B cell (primary cell): ENCODE results near the gene SHISA8. TPM values are rescaled to one million over a fixed set of nuclear protein-coding genes. Genes with fewer than 3 reads are reported as not detected.

ENCODE experiments used
- ATAC-seq: fragments of 200-7000 bp; cut with Tn5 transposase; one replicate; pipeline ENCODE4 v1.10.0; 2021; ENCODE audit warnings: low read depth, mild to moderate bottlenecking, moderate number of reproducible peaks, moderate library complexity
- CTCF ChIA-PET: fragments of 350-600 bp; sonication (Branson Sonifier 250); formaldehyde crosslinking; loops from one replicate; lab custom pipeline; 2021; ENCODE audit warnings: antibody characterized with exemption, inconsistent platforms; lab: Charles Lee
- POLR2A ChIA-PET: fragments of 350-600 bp; sonication (Branson Sonifier 250); formaldehyde crosslinking; loops from one replicate; lab custom pipeline; 2021; ENCODE audit warnings: antibody characterized with exemption; lab: Charles Lee
- DNase-seq: peaks from one replicate; pipeline ENCODE4 v3.0.0; 2013
- H2AFZ ChIP-seq: 2 replicates; pipeline ENCODE4 v1.6.1; 2012; ENCODE audit warnings: mild to moderate bottlenecking, low read depth, low read length; ENCODE audit not compliant: insufficient read depth, poor library complexity, severe bottlenecking
- H3K27ac ChIP-seq, 2 donors: 1 replicate in 1 of 2; 2 replicates in 1 of 2; pipeline ENCODE4 v1.5.1; 2012 to 2013; ENCODE audit warnings: low read length in 2 of 2, mild to moderate bottlenecking in 2 of 2, moderate library complexity in 1 of 2
- H3K27me3 ChIP-seq, 4 experiments: fragments of 200-600 bp in 1 of 4; sonication (generic) in 1 of 4; replicated peaks in 1 of 4; 1 replicate in 2 of 4; 2 replicates in 2 of 4; pipeline versions ENCODE4 v1.6.1 to v1.7.0; 2013 to 2016; ENCODE audit warnings: low read length in 3 of 4, mild to moderate bottlenecking in 2 of 4, mixed read lengths in 1 of 4, moderate library complexity in 1 of 4; ENCODE audit not compliant: insufficient read depth in 4 of 4, control insufficient read depth in 3 of 4; ENCODE audit errors: control extremely low read depth in 1 of 4
- H3K36me3 ChIP-seq, 2 experiments: replicated peaks in 1 of 2; 1 replicate in 1 of 2; 2 replicates in 1 of 2; pipeline versions ENCODE4 v1.6.1 to v1.7.1; 2013; ENCODE audit warnings: low read length in 1 of 2; ENCODE audit not compliant: insufficient read depth in 2 of 2, control insufficient read depth in 1 of 2; ENCODE audit errors: control extremely low read depth in 1 of 2, extremely low read depth in 1 of 2
- H3K4me1 ChIP-seq, 2 donors: fragments of 200-600 bp in 1 of 2; sonication (generic) in 1 of 2; 1 replicate in 1 of 2; 2 replicates in 1 of 2; pipeline versions ENCODE4 v1.5.1 to v1.6.1; 2013 to 2017; ENCODE audit warnings: low read length in 2 of 2; ENCODE audit not compliant: control insufficient read depth in 2 of 2, insufficient read depth in 2 of 2
- H3K4me2 ChIP-seq: replicated peaks from 2 replicates; pipeline ENCODE3; 2012; ENCODE audit warnings: mild to moderate bottlenecking, low read depth, low read length; ENCODE audit not compliant: poor library complexity, severe bottlenecking
- H3K4me3 ChIP-seq, 5 experiments: fragments of 200-600 bp in 1 of 5; sonication (generic) in 1 of 5; 1 replicate in 3 of 5; 2 replicates in 2 of 5; pipeline versions ENCODE4 v1.5.1 to v1.7.0; 2011 to 2016; ENCODE audit warnings: low read length in 4 of 5, mild to moderate bottlenecking in 4 of 5, low read depth in 2 of 5, control low read depth in 1 of 5, moderate library complexity in 1 of 5; ENCODE audit not compliant: insufficient read depth in 1 of 5; ENCODE audit errors: control extremely low read depth in 1 of 5, extremely low read depth in 1 of 5
- H3K79me2 ChIP-seq: fragments of 200-600 bp; sonication (generic); one replicate; pipeline ENCODE4 v1.6.0; 2016; ENCODE audit warnings: low read length; ENCODE audit not compliant: control insufficient read depth, insufficient read depth
- H3K9ac ChIP-seq: fragments of 200-600 bp; sonication (generic); 2 replicates; pipeline ENCODE4 v1.6.1; 2017; ENCODE audit warnings: mild to moderate bottlenecking, low read length, moderate library complexity
- H3K9me3 ChIP-seq, 3 donors: one replicate each; pipeline versions ENCODE4 v1.6.1 to v1.7.1; 2013; ENCODE audit warnings: low read length in 2 of 3; ENCODE audit not compliant: control insufficient read depth in 2 of 3, insufficient read depth in 1 of 3; ENCODE audit errors: control extremely low read depth in 1 of 3
- H4K20me1 ChIP-seq: 2 replicates; pipeline ENCODE4 v1.6.0; 2012; ENCODE audit warnings: mild to moderate bottlenecking, low read length; ENCODE audit not compliant: insufficient read depth, control insufficient read depth, poor library complexity, severe bottlenecking
- H3K27ac Mint-ChIP-seq: one replicate; pipeline ENCODE4 v1.8.0; 2021; ENCODE audit warnings: mixed read lengths
- H3K27me3 Mint-ChIP-seq: one replicate; pipeline ENCODE4 v1.8.0; 2021; ENCODE audit warnings: mixed read lengths
- H3K4me1 Mint-ChIP-seq: one replicate; pipeline ENCODE4 v1.8.0; 2021; ENCODE audit warnings: mixed read lengths
- H3K4me3 Mint-ChIP-seq: one replicate; pipeline ENCODE4 v1.8.0; 2021; ENCODE audit warnings: mixed read lengths
- H3K9me3 Mint-ChIP-seq: one replicate; pipeline ENCODE4 v1.8.0; 2022; ENCODE audit warnings: mixed read lengths; ENCODE audit not compliant: insufficient read depth
- CTCF ChIP-seq: fragments of 200-600 bp; IDR thresholded peaks from one replicate; pipeline ENCODE4 v1.8.0; 2022; ENCODE audit warnings: antibody characterized with exemption, mild to moderate bottlenecking
- EZH2 ChIP-seq: IDR thresholded peaks from 2 replicates; pipeline ENCODE4 v1.6.1; 2012; ENCODE audit warnings: borderline replicate concordance, low read depth, mild to moderate bottlenecking, moderate library complexity, low read length; ENCODE audit not compliant: insufficient read depth, poor library complexity, severe bottlenecking
- WGBS: methylation state at CpG from one replicate; pipeline ENCODE4 v1.1.5; 2013; ENCODE audit warnings: missing lambda C conversion rate; ENCODE audit not compliant: insufficient coverage; 5-methylcytosine and 5-hydroxymethylcytosine counted together
- intact Hi-C: fragments of 100-400 bp; cut with micrococcal nuclease; formaldehyde crosslinking; loops from one replicate; pipeline ENCODE4 v1.10.0; 2022
- polyA plus RNA-seq: library from polyadenylated mRNA; depleted of rRNA; stranded (reverse); fragments of >200 nt; gene quantifications from 2 replicates; pipeline ENCODE4 v1.2.3, GENCODE V29; 2012
- total RNA-seq, 2 donors: library from RNA; stranded (reverse); fragments of 120-200 nt in 1 of 2; gene quantifications; 1 replicate in 1 of 2; 2 replicates in 1 of 2; pipeline versions ENCODE4 v1.2.3 to v1.2.4, GENCODE V29; 2013 to 2022

The SHISA8 gene
- total and polyA plus RNA-seq, 2 donors (not counting 1 experiment from before 2014, with no cell fraction given), result 22.4 to 46.5 TPM

DNA sequence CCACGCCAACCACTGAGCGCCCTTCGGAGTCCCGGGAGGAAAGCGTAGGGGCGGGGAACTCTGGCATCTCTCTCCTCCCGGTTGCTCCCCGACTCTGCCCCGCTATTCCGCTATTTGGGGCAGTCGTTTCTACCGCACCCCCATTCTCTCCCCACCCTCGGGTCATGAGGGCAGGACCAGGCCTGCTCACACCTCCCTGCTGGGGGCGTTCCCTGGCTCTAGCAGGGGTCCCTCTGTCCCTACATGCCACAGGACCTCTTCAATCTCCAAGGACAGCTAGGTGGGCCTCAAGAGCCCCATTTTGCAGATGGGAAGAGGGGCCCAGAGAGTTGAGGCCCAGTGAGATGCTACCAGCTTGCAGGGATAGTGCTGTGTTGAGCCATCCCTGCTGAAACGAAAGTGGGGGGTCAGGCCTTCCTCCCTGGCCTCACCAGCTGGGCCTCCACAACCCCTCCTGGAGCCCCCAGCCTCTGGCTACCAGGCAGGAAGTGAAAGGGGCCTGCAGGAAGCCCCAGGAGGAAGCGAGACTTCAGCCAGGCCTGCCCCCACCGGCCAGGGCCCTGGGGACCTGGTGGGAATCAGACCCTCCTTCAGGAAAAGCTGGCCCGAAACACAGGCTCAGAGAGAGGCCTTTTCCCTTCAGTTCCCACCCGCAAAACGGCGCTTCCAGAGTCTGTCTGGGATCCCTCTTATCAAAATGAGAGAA lies 5.5 kb upstream of the SHISA8 start:
- Mint-ChIP-seq H3K4me3 (peak overlapping the region; percentile 86), H3K9me3 (no peaks in the 10 kb centered on the region), H3K27me3 (no peaks in the 10 kb centered on the region), H3K27ac (peak overlapping the region; percentile 97), H3K4me1 (peaks cover 79% of the 10 kb centered on the region)
- Histone ChIP-seq H3K36me3 (peaks cover 0 to 29% of the 10 kb centered on the region in 2 experiments), H3K4me1 (peaks cover 78 to 90% of the 10 kb centered on the region in 2 donors), H4K20me1 (peaks cover 46% of the 10 kb centered on the region), H3K4me3 (peak overlapping the region in 4 of 5 experiments; percentile 50 to 60 (median 52)), H3K27me3 (peaks cover 0 to 4% (median 2%) of the 10 kb centered on the region in 4 experiments), H3K9me3 (peaks cover 0 to 9% (median 0%) of the 10 kb centered on the region in 3 donors), H3K79me2 (peaks cover 68% of the 10 kb centered on the region), H3K9ac (peak overlapping the region; percentile 57), H3K27ac (peak overlapping the region; percentile 89 to 93), H3K4me2 (peak overlapping the region; percentile 92), H2AFZ (no peak overlapping the region)
- POLR2A ChIA-PET, result interaction anchor here (0.6 to 16.8 kb wide), 12 partner anchors 9 to 590 kb away, joined by 3 to 960 read pairs (median 4); partner anchors contain the start of genes CENPM, MEI1 and SREBF2
- CTCF ChIA-PET, result interaction anchor here (1.3 to 17.9 kb wide), 4 partner anchors 12 to 223 kb away, joined by 3 to 499 read pairs (median 5); no protein-coding TSS in a partner anchor
- 7% methylated on average over 15 of the region's 21 CpGs for WGBS
- TF ChIP-seq EZH2 (no peak), CTCF (no peak)
- peak; percentile 85 for DNase-seq
- intact Hi-C loops, result loop anchor here (1.0 kb wide), 2 partner anchors 16 to 20 kb away; no protein-coding TSS in a partner anchor
- ATAC-seq, result peak; percentile 11
